Neural cell (in vitro differentiated cells): ENCODE data around the gene MRE11. TPM values are rescaled to one million over a fixed set of nuclear protein-coding genes. Genes with fewer than 3 reads are reported as not detected.
"Not testable (repeated sequence)": the region's sequence is repeated elsewhere in the genome, so short reads cannot be mapped to it uniquely, and the experiment has no call there.

ENCODE experiments used
- H2AFZ ChIP-seq: fragments of 200-600, 300-800 bp; sonication (generic), shearing (Covaris generic); 2 replicates; pipeline ENCODE4 v1.6.0; 2014; ENCODE audit warnings: low read depth, mild to moderate bottlenecking, antibody characterized with exemption, low read length, moderate library complexity
- H3F3A ChIP-seq: fragments of 200-600 bp; shearing (Covaris generic); 2 replicates; pipeline ENCODE4 v1.6.1; 2016; ENCODE audit warnings: mild to moderate bottlenecking, moderate library complexity, mixed read lengths, antibody characterized with exemption, low read length; ENCODE audit not compliant: insufficient read depth, poor library complexity, severe bottlenecking
- H3K27ac ChIP-seq: fragments of 200-600, 300-800 bp; sonication (generic), shearing (Covaris generic); 2 replicates; pipeline ENCODE4 v1.5.1; 2014; ENCODE audit warnings: mild to moderate bottlenecking, low read length, moderate library complexity
- H3K27me3 ChIP-seq: fragments of 300-800, 200-600 bp; sonication (generic), shearing (Covaris generic); 2 replicates; pipeline ENCODE4 v1.6.0; 2014; ENCODE audit warnings: mild to moderate bottlenecking, low read depth, low read length, moderate library complexity; ENCODE audit not compliant: insufficient read depth
- H3K36me3 ChIP-seq: fragments of 300-800, 200-600 bp; sonication (generic), shearing (Covaris generic); 2 replicates; pipeline ENCODE4 v1.5.1; 2014; ENCODE audit warnings: mild to moderate bottlenecking, antibody characterized with exemption, low read length, moderate library complexity; ENCODE audit not compliant: insufficient read depth
- H3K4me2 ChIP-seq: fragments of 300-800, 200-600 bp; sonication (generic), shearing (Covaris generic); 2 replicates; pipeline ENCODE4 v1.6.0; 2014; ENCODE audit warnings: mild to moderate bottlenecking, low read length
- H3K4me3 ChIP-seq: fragments of 300-800, 200-600 bp; sonication (generic), shearing (Covaris generic); 2 replicates; pipeline ENCODE4 v1.5.1; 2014; ENCODE audit warnings: mild to moderate bottlenecking, low read length, moderate library complexity
- H3K79me2 ChIP-seq: fragments of 200-600 bp; shearing (Covaris generic); replicated peaks from 2 replicates; pipeline ENCODE4 v1.6.0; 2014; ENCODE audit warnings: mild to moderate bottlenecking, low read length, moderate library complexity; ENCODE audit not compliant: insufficient read depth
- H3K9ac ChIP-seq: fragments of 300-800, 200-600 bp; sonication (generic), shearing (Covaris generic); 2 replicates; pipeline ENCODE4 v1.6.1; 2016; ENCODE audit warnings: mild to moderate bottlenecking, low read length, mixed read lengths
- H3K9me2 ChIP-seq: fragments of 200-600 bp; shearing (Covaris generic); 2 replicates; pipeline ENCODE4 v1.6.1; 2016; ENCODE audit warnings: mild to moderate bottlenecking, low read length, mixed read lengths; ENCODE audit not compliant: insufficient read depth
- H3K9me3 ChIP-seq: fragments of 200-600, 300-800 bp; sonication (generic), shearing (Covaris generic); 2 replicates; pipeline ENCODE4 v1.6.1; 2016; ENCODE audit warnings: mild to moderate bottlenecking, mixed run types, low read length, moderate library complexity, mixed read lengths
- H4K20me1 ChIP-seq: fragments of 200-600 bp; shearing (Covaris generic); 2 replicates; pipeline ENCODE4 v1.6.1; 2016; ENCODE audit warnings: mild to moderate bottlenecking, mixed run types; ENCODE audit not compliant: insufficient read depth
- EP300 ChIP-seq: fragments of 450-650 bp; conservative IDR thresholded peaks from 2 replicates; pipeline ENCODE4 v1.6.1; 2014; ENCODE audit warnings: antibody characterized with exemption, mild to moderate bottlenecking, moderate library complexity; ENCODE audit not compliant: poor library complexity, severe bottlenecking
- EZH2 ChIP-seq: fragments of 200-600, 300-800 bp; shearing (Covaris generic), sonication (generic); IDR thresholded peaks from 2 replicates; pipeline ENCODE4 v1.6.1; 2014; ENCODE audit warnings: antibody characterized with exemption, low read length, borderline replicate concordance, mild to moderate bottlenecking; ENCODE audit not compliant: insufficient read depth, poor library complexity, severe bottlenecking
- MXI1 ChIP-seq: fragments of 450-650 bp; conservative IDR thresholded peaks from 2 replicates; pipeline ENCODE4 v1.6.1; 2014; ENCODE audit warnings: antibody characterized with exemption, mild to moderate bottlenecking; ENCODE audit not compliant: poor library complexity, severe bottlenecking
- POLR2AphosphoS5 ChIP-seq: IDR thresholded peaks from 2 replicates; pipeline ENCODE4 v1.6.1; 2012
- RAD21 ChIP-seq: fragments of 450-650 bp; conservative IDR thresholded peaks from 2 replicates; pipeline ENCODE4 v1.6.1; 2014; ENCODE audit warnings: antibody characterized with exemption, mild to moderate bottlenecking, moderate library complexity
- SMC3 ChIP-seq: fragments of 450-650 bp; conservative IDR thresholded peaks from 2 replicates; pipeline ENCODE4 v1.6.1; 2014; ENCODE audit warnings: antibody characterized with exemption, mild to moderate bottlenecking, moderate library complexity; ENCODE audit not compliant: poor library complexity
- TAF1 ChIP-seq: IDR thresholded peaks from 2 replicates; pipeline ENCODE4 v1.6.1; 2012; ENCODE audit warnings: low read depth
- polyA plus RNA-seq: library from polyadenylated mRNA; depleted of rRNA; stranded (reverse); fragments of >200 nt; gene quantifications from 2 replicates; pipeline ENCODE4 v1.2.3, GENCODE V29; 2014
- TF ChIP-seq, protein P1 (sequence below): fragments of 450-650 bp; IDR thresholded peaks from 2 replicates; pipeline ENCODE4 v1.5.1; 2014; ENCODE audit warnings: antibody characterized with exemption, mild to moderate bottlenecking, moderate library complexity; ENCODE audit not compliant: poor library complexity, severe bottlenecking
- TF ChIP-seq, protein P2 (sequence below): IDR thresholded peaks from 2 replicates; pipeline ENCODE4 v1.6.1; 2012; ENCODE audit warnings: borderline replicate concordance

MRE11 gene
- polyA plus RNA-seq, 1 donor from 2014 or later, result 5.1 TPM

DNA sequence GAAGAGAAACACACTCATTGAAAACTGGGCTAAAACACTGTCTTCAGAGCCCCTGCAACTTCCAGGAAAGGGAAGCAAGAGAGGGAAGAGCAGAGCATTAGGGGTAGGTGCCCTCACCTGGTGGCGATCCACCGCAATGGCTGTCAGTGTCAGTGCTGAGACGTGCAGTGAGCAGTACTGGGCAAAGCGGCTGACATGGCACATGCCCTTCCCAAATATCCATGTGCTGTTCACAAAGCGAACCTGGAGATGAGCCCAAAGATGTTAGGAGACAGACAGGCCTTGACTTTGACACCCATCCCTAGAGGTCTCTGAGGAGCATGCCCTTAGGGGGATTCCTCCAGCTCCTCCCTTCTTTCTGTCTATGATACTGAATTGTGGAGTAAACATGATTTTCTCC lies 97.4 kb downstream of the MRE11 start:
- TF ChIP-seq POLR2AphosphoS5, result no peak
- no peak for TF ChIP-seq SMC3
- TF ChIP-seq, protein P1, sequence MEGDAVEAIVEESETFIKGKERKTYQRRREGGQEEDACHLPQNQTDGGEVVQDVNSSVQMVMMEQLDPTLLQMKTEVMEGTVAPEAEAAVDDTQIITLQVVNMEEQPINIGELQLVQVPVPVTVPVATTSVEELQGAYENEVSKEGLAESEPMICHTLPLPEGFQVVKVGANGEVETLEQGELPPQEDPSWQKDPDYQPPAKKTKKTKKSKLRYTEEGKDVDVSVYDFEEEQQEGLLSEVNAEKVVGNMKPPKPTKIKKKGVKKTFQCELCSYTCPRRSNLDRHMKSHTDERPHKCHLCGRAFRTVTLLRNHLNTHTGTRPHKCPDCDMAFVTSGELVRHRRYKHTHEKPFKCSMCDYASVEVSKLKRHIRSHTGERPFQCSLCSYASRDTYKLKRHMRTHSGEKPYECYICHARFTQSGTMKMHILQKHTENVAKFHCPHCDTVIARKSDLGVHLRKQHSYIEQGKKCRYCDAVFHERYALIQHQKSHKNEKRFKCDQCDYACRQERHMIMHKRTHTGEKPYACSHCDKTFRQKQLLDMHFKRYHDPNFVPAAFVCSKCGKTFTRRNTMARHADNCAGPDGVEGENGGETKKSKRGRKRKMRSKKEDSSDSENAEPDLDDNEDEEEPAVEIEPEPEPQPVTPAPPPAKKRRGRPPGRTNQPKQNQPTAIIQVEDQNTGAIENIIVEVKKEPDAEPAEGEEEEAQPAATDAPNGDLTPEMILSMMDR, result no peak
- TF ChIP-seq MXI1, result no peak
- TF ChIP-seq, protein P2, sequence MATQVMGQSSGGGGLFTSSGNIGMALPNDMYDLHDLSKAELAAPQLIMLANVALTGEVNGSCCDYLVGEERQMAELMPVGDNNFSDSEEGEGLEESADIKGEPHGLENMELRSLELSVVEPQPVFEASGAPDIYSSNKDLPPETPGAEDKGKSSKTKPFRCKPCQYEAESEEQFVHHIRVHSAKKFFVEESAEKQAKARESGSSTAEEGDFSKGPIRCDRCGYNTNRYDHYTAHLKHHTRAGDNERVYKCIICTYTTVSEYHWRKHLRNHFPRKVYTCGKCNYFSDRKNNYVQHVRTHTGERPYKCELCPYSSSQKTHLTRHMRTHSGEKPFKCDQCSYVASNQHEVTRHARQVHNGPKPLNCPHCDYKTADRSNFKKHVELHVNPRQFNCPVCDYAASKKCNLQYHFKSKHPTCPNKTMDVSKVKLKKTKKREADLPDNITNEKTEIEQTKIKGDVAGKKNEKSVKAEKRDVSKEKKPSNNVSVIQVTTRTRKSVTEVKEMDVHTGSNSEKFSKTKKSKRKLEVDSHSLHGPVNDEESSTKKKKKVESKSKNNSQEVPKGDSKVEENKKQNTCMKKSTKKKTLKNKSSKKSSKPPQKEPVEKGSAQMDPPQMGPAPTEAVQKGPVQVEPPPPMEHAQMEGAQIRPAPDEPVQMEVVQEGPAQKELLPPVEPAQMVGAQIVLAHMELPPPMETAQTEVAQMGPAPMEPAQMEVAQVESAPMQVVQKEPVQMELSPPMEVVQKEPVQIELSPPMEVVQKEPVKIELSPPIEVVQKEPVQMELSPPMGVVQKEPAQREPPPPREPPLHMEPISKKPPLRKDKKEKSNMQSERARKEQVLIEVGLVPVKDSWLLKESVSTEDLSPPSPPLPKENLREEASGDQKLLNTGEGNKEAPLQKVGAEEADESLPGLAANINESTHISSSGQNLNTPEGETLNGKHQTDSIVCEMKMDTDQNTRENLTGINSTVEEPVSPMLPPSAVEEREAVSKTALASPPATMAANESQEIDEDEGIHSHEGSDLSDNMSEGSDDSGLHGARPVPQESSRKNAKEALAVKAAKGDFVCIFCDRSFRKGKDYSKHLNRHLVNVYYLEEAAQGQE, result no peak
- TF ChIP-seq TAF1, result no peak
- no peak for TF ChIP-seq EP300
- no peak for TF ChIP-seq EZH2
- TF ChIP-seq RAD21, result no peak
- no peaks in the 10 kb centered on the region for H4K20me1 ChIP-seq
- no peaks in the 10 kb centered on the region for H3K9me3 ChIP-seq
- no peaks in the 10 kb centered on the region for H3F3A ChIP-seq
- H3K9me2 ChIP-seq, result no peaks in the 10 kb centered on the region
- no peak overlapping the region for H3K9ac ChIP-seq
- no peaks in the 10 kb centered on the region for H3K36me3 ChIP-seq
- no peak overlapping the region for H3K4me2 ChIP-seq
- H3K4me3 ChIP-seq, result no peak overlapping the region
- H2AFZ ChIP-seq, result no peak overlapping the region
- peaks cover 23% of the 10 kb centered on the region for H3K27me3 ChIP-seq
- no peak overlapping the region for H3K27ac ChIP-seq
- no peaks in the 10 kb centered on the region for H3K79me2 ChIP-seq

DNA sequence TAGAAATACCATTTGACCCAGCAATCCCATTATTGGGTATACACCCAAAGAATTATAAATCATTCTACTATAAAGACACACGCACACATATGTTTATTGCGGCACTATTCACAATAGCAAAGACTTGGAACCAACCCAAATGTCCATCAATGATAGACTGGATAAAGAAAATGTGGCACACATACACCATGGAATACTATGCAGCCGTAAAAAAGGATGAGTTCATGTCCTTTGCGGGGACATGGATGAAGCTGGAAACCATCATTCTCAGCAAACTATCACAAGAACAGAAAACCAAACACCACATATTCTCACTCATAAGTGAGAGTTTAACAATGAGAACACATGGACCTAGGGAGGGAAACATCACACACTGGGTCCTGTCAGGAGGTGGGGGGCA lies 101.7 kb downstream of the MRE11 start:
- H3F3A ChIP-seq, H3K9me3 ChIP-seq, H3K27ac ChIP-seq, H3K36me3 ChIP-seq, H2AFZ ChIP-seq, H3K79me2 ChIP-seq, H3K9me2 ChIP-seq, H3K9ac ChIP-seq, H4K20me1 ChIP-seq, H3K4me3 ChIP-seq, H3K4me2 ChIP-seq, H3K27me3 ChIP-seq: not testable (repeated sequence)

DNA sequence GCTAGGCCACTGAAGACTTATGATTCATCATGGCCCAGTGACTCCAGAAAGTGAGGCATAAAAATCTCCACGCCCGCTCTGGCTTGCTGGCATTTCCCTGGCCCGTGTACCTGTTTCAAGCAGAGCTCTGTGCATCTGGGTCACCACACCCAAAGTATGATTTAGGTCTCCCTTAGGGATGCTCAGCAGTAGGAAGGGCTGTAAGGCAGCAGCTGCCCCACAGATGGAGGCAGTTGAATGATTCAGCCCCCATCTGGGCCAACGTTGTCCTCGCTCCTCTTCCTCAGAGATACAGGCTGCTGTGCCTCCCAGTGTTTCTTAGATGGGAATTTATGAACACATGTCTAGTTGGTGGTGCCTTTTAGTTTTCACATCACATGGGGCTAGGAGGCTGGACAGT lies 114.0 kb downstream of the MRE11 start:
- no peak for TF ChIP-seq POLR2AphosphoS5
- no peak for TF ChIP-seq SMC3
- TF ChIP-seq, protein P2, result no peak
- H2AFZ ChIP-seq, result no peak overlapping the region
- no peaks in the 10 kb centered on the region for H3F3A ChIP-seq
- no peak overlapping the region for H3K9ac ChIP-seq
- H4K20me1 ChIP-seq, result no peaks in the 10 kb centered on the region
- H3K9me2 ChIP-seq, result no peaks in the 10 kb centered on the region
- H3K27ac ChIP-seq, result no peak overlapping the region
- H3K27me3 ChIP-seq, result no peaks in the 10 kb centered on the region
- no peak overlapping the region for H3K4me2 ChIP-seq
- no peak overlapping the region for H3K4me3 ChIP-seq
- H3K79me2 ChIP-seq, result no peaks in the 10 kb centered on the region
- no peaks in the 10 kb centered on the region for H3K9me3 ChIP-seq
- no peaks in the 10 kb centered on the region for H3K36me3 ChIP-seq
